Measurements from ENCODE around the gene SCYL2. TPM values are rescaled to one million over a fixed set of nuclear protein-coding genes. Genes with fewer than 3 reads are reported as not detected.

Gene SCYL2
- total RNA-seq, 1 experiment from 2014 or later: 41.1 TPM

- H3K4me2 ChIP-seq: no peak overlapping the region
- H3K27ac ChIP-seq: no peak overlapping the region
- no peaks in the 10 kb centered on the region for H3K4me1 ChIP-seq (replicated peaks; ENCODE audit: insufficient read depth)
- H2AFZ ChIP-seq: no peak overlapping the region
- no peaks in the 10 kb centered on the region for H4K20me1 ChIP-seq (ENCODE audit: insufficient read depth)
- H3F3A ChIP-seq (ENCODE audit: insufficient read depth, low read depth): no peaks in the 10 kb centered on the region
- no peak for DNase-seq
- intact Hi-C loops (cut with micrococcal nuclease; ENCODE audit: unreplicated experiment): loop anchor here (10.0 kb wide), 2 partner anchors 112 to 978 kb away; no protein-coding TSS in a partner anchor
- TF ChIP-seq, protein P1, sequence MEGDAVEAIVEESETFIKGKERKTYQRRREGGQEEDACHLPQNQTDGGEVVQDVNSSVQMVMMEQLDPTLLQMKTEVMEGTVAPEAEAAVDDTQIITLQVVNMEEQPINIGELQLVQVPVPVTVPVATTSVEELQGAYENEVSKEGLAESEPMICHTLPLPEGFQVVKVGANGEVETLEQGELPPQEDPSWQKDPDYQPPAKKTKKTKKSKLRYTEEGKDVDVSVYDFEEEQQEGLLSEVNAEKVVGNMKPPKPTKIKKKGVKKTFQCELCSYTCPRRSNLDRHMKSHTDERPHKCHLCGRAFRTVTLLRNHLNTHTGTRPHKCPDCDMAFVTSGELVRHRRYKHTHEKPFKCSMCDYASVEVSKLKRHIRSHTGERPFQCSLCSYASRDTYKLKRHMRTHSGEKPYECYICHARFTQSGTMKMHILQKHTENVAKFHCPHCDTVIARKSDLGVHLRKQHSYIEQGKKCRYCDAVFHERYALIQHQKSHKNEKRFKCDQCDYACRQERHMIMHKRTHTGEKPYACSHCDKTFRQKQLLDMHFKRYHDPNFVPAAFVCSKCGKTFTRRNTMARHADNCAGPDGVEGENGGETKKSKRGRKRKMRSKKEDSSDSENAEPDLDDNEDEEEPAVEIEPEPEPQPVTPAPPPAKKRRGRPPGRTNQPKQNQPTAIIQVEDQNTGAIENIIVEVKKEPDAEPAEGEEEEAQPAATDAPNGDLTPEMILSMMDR (conservative IDR thresholded peaks at IDR 0.05): no peak
- no TSS peak for BruUV-seq (replicated peaks)
- no peaks in the 10 kb centered on the region for H3K27me3 ChIP-seq (ENCODE audit: insufficient read depth, low read depth)
- H3K36me3 ChIP-seq (ENCODE audit: low read depth): no peaks in the 10 kb centered on the region
- H3K79me2 ChIP-seq (ENCODE audit: low read depth): no peaks in the 10 kb centered on the region
- no peaks in the 10 kb centered on the region for H3K9me2 ChIP-seq (ENCODE audit: insufficient read depth)
- no peaks in the 10 kb centered on the region for H3K9me3 ChIP-seq (ENCODE audit: insufficient read depth, low read depth)
- ChIA-PET CTCF (no interaction called here), POLR2A (ENCODE audit: unreplicated experiment) (no interaction called here)
- H3K4me3 ChIP-seq: no peak overlapping the region
Measured at GRCh38 chr12:100346660-100347059, 79.7 kb downstream of the SCYL2 start.

DNA sequence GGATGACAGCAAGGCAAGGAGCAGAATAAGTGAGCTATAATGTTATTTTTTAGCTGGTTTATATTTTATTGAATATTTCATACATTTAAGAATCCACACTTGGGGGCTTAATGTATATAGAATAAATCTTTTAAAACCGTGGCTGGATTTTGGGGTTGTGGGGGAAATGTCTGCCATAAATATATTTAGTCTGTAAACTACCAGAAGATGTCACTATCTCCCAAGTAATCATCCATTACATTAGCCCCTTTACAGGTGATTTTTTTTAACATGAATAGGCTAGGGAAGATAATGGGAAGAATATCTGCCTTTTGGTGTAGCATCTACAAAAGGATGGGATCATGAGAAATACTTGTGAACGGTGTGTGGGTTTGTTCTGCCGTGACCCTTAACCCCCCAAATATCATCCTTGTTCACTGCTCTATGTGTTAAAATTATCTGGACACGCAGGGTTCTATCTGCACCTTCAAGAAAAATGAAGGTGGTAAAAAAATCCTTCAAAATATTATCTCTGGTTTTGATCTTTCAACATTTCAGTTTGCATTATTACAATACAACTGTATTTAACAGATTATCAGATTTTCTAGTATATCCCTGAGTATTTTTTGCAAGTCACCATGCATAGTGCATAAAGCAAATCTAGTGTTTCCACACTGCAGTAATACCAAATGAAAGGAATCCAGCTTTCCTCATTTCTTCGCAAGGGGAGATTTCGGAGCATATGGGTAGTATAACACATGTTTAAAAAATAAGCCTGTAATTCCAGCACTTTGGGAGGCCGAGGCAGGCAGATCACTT is 81.9 kb downstream of the SCYL2 start:
- BruUV-seq (replicated peaks): no TSS peak
- no peak overlapping the region for H3K4me2 ChIP-seq
- intact Hi-C loops (cut with micrococcal nuclease; ENCODE audit: unreplicated experiment): loop anchor here (2.0 to 10.0 kb wide), 4 partner anchors 114 to 976 kb away; no protein-coding TSS in a partner anchor
- ChIA-PET POLR2A (ENCODE audit: unreplicated experiment) (no interaction called here), CTCF (interaction anchor here (0.6 kb wide), 1 partner anchor 26 kb away, joined by 4 read pairs; no protein-coding TSS in a partner anchor)
- no peak for DNase-seq
- H3K79me2 ChIP-seq (ENCODE audit: low read depth): no peaks in the 10 kb centered on the region
- no peaks in the 10 kb centered on the region for H3K36me3 ChIP-seq (ENCODE audit: low read depth)
- no peak overlapping the region for H3K27ac ChIP-seq
- no peaks in the 10 kb centered on the region for H3F3A ChIP-seq (ENCODE audit: insufficient read depth, low read depth)
- no peaks in the 10 kb centered on the region for H3K9me3 ChIP-seq (ENCODE audit: insufficient read depth, low read depth)
- H3K4me3 ChIP-seq: no peak overlapping the region
- no peak for TF ChIP-seq EZH2 (IDR thresholded peaks at IDR 0.05; ENCODE audit: low read depth)
- TF ChIP-seq, protein P1 (conservative IDR thresholded peaks at IDR 0.05): peak; percentile 65
- peaks cover 9% of the 10 kb centered on the region for H3K27me3 ChIP-seq (ENCODE audit: insufficient read depth, low read depth)
- no peaks in the 10 kb centered on the region for H3K4me1 ChIP-seq (replicated peaks; ENCODE audit: insufficient read depth)
- H2AFZ ChIP-seq: no peak overlapping the region
- H3K9me2 ChIP-seq (ENCODE audit: insufficient read depth): no peaks in the 10 kb centered on the region
- no peaks in the 10 kb centered on the region for H4K20me1 ChIP-seq (ENCODE audit: insufficient read depth)

GRCh38 chr12:100356644-100357223 is 89.8 kb downstream of the SCYL2 start, which contains the start of gene SLC17A8:
Gene SLC17A8, plus strand, starts transcription at chr12:100357074. Its CDS starts 318 bp downstream, at chr12:100357392.
- TF ChIP-seq, protein P1 (conservative IDR thresholded peaks at IDR 0.05): no peak
- TF ChIP-seq EZH2 (IDR thresholded peaks at IDR 0.05; ENCODE audit: low read depth): no peak
- Histone ChIP-seq H2AFZ (no peak within 1 kb of the TSS), H3K4me3 (no peak within 1 kb of the TSS), H3K9me3 (ENCODE audit: insufficient read depth, low read depth) (no peaks in the 10 kb centered on the region), H3F3A (ENCODE audit: insufficient read depth, low read depth) (no peaks in the 10 kb centered on the region), H3K79me2 (ENCODE audit: low read depth) (no peaks in the 10 kb centered on the region), H3K36me3 (ENCODE audit: low read depth) (no peaks in the 10 kb centered on the region), H3K27ac (no peak within 1 kb of the TSS), H3K27me3 (ENCODE audit: insufficient read depth, low read depth) (peaks cover 57% of the 10 kb centered on the region), H4K20me1 (ENCODE audit: insufficient read depth) (no peaks in the 10 kb centered on the region), H3K4me1 (replicated peaks; ENCODE audit: insufficient read depth) (no peaks in the 10 kb centered on the region), H3K4me2 (no peak within 1 kb of the TSS), H3K9me2 (ENCODE audit: insufficient read depth) (no peaks in the 10 kb centered on the region)
- POLR2A ChIA-PET (ENCODE audit: unreplicated experiment): no interaction called here
- intact Hi-C loops (cut with micrococcal nuclease; ENCODE audit: unreplicated experiment): no loop called here
- no TSS peak for BruUV-seq (replicated peaks)
- no peak for DNase-seq
- CTCF ChIA-PET: no interaction called here
